ENCODE data around the gene LIN9.
"Not testable (repeated sequence)": the region's sequence is repeated elsewhere in the genome, so short reads cannot be mapped to it uniquely, and the experiment has no call there.

Gene LIN9

DNA sequence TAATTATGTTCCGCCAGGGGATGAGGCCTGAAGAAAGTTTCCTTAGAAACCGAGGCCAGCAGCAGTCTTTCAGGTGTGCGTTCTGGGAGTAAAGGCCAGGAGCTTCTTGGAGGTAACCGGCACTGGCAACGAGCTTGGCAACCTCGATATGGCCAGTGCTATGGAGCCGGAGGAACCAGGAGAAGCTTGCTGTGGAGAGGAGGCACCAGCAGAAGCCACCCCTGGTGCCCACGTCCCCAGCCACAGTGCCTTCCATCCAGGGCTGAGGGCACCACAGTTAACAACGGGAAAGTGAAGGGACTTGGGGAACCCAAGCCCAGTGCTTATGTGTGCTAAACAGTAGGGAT, 41.5 kb upstream of the LIN9 start:
- TF ChIP-seq, protein P1, sequence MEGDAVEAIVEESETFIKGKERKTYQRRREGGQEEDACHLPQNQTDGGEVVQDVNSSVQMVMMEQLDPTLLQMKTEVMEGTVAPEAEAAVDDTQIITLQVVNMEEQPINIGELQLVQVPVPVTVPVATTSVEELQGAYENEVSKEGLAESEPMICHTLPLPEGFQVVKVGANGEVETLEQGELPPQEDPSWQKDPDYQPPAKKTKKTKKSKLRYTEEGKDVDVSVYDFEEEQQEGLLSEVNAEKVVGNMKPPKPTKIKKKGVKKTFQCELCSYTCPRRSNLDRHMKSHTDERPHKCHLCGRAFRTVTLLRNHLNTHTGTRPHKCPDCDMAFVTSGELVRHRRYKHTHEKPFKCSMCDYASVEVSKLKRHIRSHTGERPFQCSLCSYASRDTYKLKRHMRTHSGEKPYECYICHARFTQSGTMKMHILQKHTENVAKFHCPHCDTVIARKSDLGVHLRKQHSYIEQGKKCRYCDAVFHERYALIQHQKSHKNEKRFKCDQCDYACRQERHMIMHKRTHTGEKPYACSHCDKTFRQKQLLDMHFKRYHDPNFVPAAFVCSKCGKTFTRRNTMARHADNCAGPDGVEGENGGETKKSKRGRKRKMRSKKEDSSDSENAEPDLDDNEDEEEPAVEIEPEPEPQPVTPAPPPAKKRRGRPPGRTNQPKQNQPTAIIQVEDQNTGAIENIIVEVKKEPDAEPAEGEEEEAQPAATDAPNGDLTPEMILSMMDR (conservative IDR thresholded peaks at IDR 0.05): no peak
- TF ChIP-seq ZFX (IDR thresholded peaks at IDR 0.05): no peak
- no peak overlapping the region for H3K27ac ChIP-seq

DNA sequence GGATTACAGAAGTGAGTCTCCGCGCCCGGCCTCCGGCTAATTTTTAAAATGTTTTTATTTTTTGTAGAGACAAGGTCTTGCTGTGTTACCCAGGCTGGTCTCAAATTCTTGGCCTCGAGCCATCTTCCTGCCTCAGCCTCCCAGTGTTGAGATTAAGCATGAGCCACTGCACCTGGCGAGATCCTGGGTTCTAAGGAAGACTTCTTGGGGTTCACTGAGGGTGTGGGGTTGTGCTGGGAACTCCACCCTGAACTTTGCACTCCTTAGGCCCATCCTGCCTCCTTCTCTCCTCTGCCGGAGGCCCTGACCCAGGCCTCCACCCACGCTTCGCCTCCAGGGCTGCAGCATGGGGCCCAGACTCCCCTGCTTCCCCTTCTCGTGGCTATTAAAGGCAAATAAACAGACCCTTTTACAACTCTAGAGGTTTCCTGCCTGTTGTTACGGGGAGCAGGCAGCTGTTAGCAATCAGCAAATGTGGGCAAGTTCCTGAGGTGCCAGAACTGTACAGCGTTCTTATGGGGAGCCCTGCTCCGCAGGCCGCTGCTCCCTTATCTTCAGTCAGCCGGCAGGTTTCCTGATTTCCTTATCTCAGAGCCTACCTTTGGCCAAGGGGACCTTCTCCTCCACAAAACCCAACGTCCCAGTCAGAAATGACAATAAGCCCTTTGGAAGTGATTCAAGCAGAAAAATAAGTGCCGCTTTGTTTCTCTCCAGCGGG, 41.0 kb upstream of the LIN9 start:
- TF ChIP-seq, protein P1 (conservative IDR thresholded peaks at IDR 0.05): no peak
- no peak for TF ChIP-seq ZFX (IDR thresholded peaks at IDR 0.05)
- no peak overlapping the region for H3K27ac ChIP-seq

DNA sequence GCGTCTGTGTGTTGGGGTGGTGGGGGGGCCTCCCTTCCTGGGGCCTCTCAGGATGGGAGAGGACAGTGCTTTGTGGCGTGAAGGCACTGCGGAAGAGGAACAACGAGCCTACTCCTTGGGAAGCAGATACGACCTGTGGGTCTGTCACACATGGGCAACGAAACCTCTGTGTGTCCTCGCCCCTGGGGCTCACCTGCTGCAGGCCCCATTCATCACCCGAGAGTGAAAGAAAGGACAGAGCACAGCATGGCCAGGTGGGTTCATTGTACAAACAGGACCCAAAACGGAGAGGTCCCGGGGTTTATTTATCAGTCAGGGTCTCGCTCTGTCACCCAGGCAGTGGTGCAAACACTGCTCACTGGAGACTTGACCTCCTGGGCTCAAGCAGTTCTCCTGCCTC, 40.1 kb upstream of the LIN9 start:
- no peak overlapping the region for H3K27ac ChIP-seq
- TF ChIP-seq ZFX (IDR thresholded peaks at IDR 0.05): no peak
- TF ChIP-seq, protein P1 (conservative IDR thresholded peaks at IDR 0.05): no peak

DNA sequence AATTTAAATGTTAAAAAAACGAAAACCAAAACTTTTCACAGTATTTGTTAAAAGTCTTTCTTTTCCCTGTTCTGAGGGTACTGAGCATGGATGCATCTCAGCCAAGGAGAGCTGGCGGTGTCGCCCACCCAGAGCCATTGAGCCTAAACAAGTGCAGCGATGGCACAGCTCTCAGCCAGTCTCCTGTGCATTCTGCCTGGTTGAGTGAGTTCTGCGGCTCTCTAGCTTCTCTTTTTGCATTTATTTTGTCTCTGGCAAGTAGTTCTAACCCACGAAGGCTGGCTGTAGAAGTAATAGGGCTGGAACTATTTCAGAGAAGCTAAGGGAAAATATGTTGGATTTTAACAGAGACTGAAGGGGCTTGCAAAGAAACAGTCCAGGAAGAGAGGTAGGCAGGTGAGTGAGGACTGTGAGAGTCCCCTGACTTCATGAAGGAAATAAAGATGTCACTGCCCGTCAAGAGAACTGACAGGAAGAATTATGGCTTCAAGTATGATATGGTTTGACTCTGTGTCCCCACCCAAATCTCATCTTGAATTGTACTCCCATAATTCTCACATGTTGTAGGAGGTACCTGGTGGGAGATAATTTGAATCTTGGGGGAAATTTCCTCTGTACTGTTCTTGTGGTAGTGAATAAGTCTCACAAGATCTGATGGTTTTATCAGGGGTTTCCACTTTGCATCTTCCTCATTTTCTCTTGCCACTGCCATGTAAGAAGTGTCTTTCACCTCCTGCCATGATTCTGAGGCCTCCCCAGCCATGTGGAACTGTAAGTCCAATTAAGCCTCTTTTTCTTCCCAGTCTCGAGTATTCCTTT, 35.7 kb upstream of the LIN9 start:
- no peak overlapping the region for H3K27ac ChIP-seq
- TF ChIP-seq, protein P1 (conservative IDR thresholded peaks at IDR 0.05): no peak
- TF ChIP-seq ZFX (IDR thresholded peaks at IDR 0.05): no peak

DNA sequence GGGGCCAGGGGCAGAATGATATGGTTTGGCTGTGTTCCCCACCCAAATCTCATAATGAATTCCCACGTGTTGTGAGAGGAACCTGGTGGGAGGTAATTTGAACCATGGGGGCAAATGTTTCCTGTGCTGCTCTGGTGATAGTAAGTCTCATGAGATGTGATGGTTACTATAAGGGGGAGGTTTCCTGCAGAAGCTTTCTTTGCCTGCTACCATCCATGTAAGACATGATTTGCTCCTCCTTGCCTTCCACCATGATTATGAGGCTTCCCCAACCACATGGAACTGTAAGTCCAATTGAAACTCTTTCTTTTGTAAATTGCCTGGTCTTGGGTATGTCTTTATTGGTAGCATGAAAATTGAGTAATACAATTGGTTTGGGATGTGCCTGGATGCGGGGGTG, 33.7 kb upstream of the LIN9 start:
- TF ChIP-seq ZFX (IDR thresholded peaks at IDR 0.05): no peak
- TF ChIP-seq, protein P1 (conservative IDR thresholded peaks at IDR 0.05): no peak
- H3K27ac ChIP-seq: no peak overlapping the region

DNA sequence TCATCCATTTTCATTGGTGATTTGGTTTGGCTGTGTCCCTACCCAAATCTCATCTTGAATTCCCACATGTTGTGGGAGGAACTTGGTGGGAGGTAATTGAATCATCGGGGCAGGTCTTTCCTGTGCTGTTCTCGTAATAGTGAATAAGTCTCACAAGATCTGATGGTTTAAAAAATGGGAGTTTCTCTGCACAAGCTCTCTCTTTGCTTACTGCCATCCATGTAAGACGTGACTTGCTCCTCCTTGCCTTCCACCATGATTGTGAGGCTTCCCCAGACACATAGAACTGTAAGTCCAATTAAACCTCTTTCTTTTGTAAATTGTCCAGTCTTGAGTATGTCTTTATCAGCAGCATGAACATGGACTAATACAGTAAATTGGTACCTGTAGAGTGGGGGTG, 31.1 kb upstream of the LIN9 start:
- not testable (repeated sequence) for H3K27ac ChIP-seq

DNA sequence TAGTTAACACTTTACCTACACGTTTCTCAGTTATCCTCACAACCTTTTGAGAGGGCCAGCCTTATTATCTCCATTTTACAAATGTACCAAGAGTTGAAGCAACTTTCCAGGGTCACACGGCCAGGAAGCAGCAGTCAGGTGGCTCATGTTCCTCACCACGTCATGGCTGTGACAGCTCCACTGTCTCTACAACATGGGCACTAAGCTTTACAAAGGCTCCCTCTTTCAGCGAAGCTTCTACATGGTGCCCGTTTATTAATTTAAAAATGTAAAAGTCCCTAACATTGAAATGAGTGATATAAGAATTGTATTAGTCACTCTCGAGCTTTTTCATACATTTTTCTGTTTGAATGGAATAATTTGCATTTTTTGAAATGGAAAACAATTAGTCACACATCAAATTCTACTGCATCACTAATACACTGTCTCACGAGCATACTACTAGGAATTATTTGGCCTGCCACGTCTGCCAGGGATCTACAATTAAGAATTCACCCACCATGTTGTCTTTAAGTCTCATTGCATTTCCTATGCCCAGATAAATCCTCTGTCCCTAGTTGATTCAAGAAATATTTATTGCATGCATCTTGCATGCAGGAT, 28.4 kb upstream of the LIN9 start:
- TF ChIP-seq, protein P1 (conservative IDR thresholded peaks at IDR 0.05): no peak
- no peak for TF ChIP-seq ZFX (IDR thresholded peaks at IDR 0.05)
- no peak overlapping the region for H3K27ac ChIP-seq
